Posterior vena cava (tissue), 2 donors: ENCODE data around the gene NLRP8. TPM values are rescaled to one million over a fixed set of nuclear protein-coding genes. Genes with fewer than 3 reads are reported as not detected.
A peak's percentile ranks its signal among the peaks of the same experiment; 100 is the strongest.
"Not testable (repeated sequence)": the region's sequence is repeated elsewhere in the genome, so short reads cannot be mapped to it uniquely, and the experiment has no call there.

Experiments used
- DNase-seq: peaks from one replicate; pipeline ENCODE4 v3.0.0-alpha.2; 2020; ENCODE audit warnings: low spot score
- intact Hi-C, 2 donors: fragments of 100-400 bp; cut with DNase I; formaldehyde crosslinking; loops; one replicate each; pipeline versions ENCODE4 v1.14.1 to v1.14.2; 2022 to 2023
- total RNA-seq, 2 donors: library from RNA; stranded (reverse); fragmentation: NEBNext Ultra II Directional; extraction: Animal tissue kit (Norgen Biotek cat#: 25700); gene quantifications; one replicate each; pipeline ENCODE4 v1.2.1, GENCODE V29; 2021
- donor health status: DM: yes; HTN: yes; CAD: no.
- donor health status: DM: yes; HTN: yes; CAD: no.

The NLRP8 gene
- total RNA-seq, 2 donors from 2014 or later = not detected

DNA sequence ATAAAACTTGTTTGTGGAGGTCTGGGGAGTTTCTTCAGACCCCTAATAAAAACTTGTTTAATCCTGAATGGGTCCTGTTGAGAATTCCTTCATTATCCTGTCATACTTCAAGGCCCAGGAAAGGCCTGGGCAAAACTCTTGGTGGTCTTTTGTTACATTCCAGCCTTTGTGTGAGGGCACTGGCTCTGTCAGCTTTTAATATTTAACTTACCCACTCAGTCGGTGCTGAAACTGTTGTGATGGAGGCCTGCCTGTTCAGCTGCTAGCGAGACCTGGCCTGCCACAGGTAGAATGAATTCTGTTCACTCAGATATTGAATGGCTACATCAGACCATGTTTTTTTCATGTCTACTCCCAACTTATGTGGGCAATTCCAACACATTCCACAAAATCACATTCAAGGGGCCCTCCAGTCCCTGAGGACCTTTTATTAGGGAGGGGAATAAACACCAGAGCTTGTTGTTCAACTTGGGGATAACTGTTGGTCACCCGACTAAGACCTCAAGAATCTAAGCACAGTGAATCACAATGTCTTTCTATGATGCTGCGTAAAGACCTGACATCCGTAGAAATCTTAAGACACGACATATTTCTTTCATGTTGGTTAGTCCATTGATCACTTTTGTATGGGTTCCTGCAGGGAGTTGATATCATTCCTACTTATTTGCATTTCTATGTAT lies 12.5 kb downstream of the NLRP8 start:
- no peak for DNase-seq
- intact Hi-C loops = no loop called here

DNA sequence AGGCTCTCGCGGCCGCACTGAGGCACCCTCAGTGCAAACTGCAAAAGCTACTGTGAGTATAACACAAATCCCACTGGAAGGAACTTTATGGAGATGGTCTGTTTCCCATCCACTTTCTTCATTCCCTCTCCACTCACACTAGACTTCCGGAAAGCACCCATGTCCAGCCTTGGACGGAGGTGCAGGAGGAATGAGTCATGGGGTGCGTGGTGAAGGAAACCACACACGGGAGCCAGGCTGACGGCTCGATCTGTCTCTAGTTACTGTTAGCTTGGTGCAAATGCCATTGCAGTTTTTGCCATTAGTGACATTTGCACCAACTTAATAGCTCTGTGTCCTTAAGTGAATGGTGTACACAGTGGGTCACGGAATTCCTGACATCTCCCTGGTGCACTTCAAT lies 14.6 kb downstream of the NLRP8 start:
- no peak for DNase-seq
- intact Hi-C loops = no loop called here

DNA sequence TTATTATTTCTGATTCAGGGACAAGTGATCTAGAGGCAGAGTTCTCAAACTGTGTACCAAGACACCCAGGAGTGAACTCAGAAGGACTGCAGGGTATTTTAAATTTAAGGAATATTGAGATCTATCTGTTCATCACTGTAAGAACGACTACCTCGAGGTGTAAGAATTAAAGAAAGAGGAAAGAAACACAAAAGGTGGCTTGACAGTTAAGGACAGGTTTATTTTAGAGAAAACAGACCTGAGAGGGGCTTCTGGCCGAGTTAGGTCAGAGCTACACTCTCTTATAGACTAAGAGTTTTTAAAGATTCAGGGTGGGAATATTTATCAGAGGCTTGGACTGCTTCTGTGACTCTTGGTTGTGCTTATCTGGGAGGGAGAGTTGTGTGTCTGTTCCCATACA lies 26.4 kb downstream of the NLRP8 start:
- intact Hi-C loops = no loop called here
- DNase-seq = no peak

DNA sequence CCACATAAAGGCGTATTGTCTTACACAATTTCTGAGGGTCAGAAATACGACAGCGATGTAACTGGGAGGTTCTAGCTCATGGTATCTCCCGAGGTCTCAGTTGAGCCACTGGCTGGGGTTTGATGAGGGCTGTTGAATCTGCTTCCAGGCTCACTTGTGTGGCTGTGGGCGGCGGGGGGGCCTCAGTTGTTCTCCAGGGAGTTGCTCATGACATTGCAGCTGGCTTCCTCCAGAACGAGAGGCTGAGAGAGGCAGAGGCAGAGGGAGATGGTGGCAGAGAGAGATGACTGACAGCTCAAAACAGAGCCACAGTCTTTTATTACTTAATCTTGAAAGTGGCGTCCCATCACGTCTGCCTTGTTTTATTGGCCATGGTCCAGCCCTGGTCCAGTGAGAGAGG lies 32.8 kb downstream of the NLRP8 start:
- intact Hi-C loops = no loop called here
- no peak for DNase-seq

DNA sequence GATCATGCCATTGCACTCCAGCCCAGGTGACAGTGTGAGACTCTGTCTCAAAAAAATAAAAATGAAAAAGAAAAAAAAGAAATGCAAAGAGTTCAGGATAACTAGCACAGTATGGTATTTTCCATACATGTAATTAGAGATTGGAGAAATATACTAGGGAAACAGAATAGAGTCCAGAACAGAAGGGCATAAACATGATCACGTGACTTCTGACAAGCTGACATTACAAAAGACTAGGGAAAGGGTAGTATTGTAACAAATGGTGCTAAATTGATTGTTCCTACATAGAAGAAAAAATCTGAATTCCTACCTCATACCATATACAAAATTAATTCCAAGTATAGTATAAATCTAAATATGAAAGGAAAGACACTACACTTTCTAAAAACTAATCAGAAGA lies 37.6 kb downstream of the NLRP8 start:
- intact Hi-C loops = no loop called here
- DNase-seq = no peak

DNA sequence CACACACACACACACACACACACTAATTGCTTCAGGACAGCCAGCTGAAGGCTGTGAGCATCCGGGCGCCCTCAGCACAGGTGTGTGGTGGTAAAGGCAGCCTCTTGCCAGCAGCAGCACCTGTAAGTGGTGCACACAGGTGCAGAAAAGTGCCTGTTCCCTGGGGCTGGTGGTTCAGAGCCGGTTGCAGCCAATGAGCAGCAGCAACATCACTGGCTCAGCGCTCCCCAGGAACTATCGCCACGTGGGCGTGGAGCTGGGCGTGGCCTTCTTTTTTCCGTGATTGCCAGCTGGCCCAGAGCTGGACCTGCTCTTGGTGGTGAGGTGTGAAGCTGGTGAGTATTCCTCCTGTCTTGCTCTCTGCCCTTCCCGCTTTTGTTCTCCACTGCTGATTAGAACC lies 38.9 kb downstream of the NLRP8 start, which contains the start of gene NLRP5:
TSS of gene NLRP5 (plus strand) at position 289 of the 400 bp plus-strand sequence.
- intact Hi-C loops = no loop called here
- no peak for DNase-seq

DNA sequence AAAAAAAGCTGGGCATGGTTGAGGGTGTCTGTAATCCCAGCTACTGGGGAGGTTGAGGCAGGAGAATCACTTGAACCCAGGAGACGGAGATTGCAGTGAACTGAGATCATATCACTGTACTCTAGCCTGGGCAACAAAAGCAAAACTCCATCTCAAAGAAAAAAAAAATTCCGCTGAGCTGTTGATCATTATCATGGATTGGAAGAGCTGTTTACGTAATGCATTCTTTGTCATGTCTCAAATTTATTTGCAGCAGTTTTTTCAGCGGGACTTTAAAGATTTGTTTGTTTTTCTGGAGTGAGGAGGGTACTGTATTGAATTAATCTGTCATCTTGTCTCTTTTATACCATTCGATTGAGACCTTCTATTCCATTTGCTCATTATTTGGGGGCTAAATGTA lies 43.2 kb downstream of the NLRP8 start:
- intact Hi-C loops = no loop called here
- DNase-seq = no peak

DNA sequence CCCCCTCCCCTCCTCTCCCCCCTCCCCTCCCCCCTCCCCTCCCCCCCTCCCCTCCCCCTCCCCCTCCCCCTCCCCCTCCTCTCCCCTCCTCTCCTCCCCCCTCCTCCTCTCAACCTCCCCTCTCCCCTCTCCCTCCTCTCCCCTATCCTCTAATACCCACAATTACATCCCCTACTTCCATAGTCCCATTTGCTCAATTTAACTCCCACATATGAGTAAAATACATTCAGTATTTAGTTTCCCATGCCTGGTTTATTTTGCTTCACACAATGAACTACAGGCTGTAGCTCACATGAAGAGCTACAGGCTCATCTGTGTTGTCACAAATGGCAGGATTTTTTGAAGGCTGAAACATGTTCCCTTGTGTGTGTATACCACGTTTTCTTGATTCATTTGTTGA lies 45.9 kb downstream of the NLRP8 start:
- intact Hi-C loops = no loop called here

DNA sequence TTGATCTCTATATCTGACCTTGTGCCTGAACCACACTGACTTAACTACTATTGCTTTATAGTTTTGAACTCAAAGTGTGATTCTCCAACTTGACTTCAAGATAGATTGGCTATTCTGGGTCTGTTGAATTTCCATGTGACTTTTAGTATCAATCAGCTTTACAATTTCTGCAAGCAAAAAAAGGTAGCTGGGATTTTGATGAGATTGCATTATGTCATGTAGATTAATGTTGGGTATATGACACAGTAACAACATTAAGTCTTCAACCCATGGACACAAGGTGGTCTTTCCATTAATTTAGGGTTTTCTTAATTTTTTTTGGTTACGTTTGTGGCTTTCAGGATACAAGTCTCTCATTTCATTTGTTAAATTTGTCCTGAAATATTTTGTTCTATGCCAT lies 67.1 kb downstream of the NLRP8 start:
- intact Hi-C loops = no loop called here
- no peak for DNase-seq

More for the DNA sequence above, 45.9 kb downstream of the NLRP8 start:
- no peak for DNase-seq

DNA sequence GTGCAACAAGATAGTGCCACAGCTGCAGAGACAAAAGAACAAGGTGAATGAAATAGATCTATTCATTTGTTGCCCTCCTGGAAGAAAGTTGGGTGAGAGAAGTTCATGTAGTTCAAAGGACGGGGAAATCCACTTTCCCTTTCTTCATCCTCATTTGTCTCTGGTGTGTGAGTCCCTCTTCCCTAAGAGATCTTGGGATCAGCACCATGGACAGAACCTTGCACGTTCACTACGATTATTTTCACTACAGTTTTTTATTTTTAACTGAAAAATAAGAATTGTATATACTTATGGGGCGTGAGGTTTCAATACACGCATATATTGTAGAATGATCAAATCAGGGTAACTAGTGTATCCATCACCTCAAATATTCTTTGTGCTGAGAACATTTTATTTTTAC lies 68.1 kb downstream of the NLRP8 start:
- intact Hi-C loops = no loop called here

DNA sequence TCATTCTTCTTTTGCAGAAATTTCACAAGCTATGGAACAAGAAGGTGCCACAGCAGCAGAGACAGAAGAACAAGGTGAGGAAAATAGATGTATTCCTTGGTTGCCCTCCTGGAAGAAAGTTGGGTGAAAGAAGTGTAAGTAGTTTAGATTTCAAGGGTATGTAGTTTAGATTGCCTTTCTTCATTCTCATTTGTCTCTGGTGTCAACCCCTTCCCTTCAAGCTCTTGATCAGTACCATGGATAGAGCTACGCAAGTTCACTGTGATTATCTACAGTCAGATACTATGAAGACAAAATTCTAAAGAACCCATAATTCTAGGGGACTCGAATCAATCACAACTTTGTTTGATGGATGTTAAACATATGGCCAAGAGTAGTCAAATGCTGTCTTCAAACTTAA lies 71.7 kb downstream of the NLRP8 start:
- intact Hi-C loops, DNase-seq: not testable (repeated sequence)

More for the DNA sequence above, 68.1 kb downstream of the NLRP8 start:
- DNase-seq = no peak

DNA sequence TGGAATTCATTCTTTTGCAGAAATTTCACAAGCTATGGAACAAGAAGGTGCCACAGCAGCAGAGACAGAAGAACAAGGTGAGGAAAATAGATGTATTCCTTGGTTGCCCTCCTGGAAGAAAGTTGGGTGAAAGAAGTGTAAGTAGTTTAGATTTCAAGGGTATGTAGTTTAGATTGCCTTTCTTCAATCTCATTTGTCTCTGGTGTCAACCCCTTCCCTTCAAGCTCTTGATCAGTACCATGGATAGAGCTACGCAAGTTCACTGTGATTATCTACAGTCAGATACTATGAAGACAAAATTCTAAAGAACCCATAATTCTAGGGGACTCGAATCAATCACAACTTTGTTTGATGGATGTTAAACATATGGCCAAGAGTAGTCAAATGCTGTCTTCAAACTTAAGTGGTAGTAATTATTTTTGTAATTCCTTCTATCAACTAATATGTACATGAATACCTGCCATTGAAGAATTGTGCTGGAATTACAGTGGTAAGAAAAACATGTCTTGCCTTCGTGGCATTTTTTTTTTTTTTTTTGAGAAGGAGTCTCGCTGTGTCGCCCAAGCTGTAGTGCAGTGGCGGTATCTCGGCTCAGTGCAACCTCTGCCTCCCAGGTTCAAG lies 72.8 kb downstream of the NLRP8 start:
- intact Hi-C loops, DNase-seq: not testable (repeated sequence)

DNA sequence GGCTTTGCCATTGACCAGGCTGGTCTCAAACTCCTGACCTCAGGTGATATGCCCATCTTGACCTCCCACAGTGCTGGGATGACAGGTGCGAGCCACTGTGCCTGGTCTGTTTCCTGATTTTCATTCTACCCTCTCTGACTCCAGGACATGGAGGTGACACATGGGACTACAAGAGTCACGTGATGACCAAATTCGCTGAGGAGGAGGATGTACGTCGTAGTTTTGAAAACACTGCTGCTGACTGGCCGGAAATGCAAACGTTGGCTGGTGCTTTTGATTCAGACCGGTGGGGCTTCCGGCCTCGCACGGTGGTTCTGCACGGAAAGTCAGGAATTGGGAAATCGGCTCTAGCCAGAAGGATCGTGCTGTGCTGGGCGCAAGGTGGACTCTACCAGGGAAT lies 79.1 kb downstream of the NLRP8 start:
- DNase-seq = peak; percentile 40
- intact Hi-C loops = no loop called here

Other genes with a start within 250 kb of the NLRP8 start
- gene NLRP9, start 209.4 kb upstream of the NLRP8 start, total RNA-seq = not detected
- not detected for gene RFPL4A, start 188.7 kb upstream of the NLRP8 start, total RNA-seq
- not detected for gene RFPL4AL1, start 178.7 kb upstream of the NLRP8 start, total RNA-seq
- not detected for gene NLRP11, start 115.8 kb upstream of the NLRP8 start, total RNA-seq
- gene NLRP4, start 111.3 kb upstream of the NLRP8 start, total RNA-seq = not detected
- gene NLRP13, start 15.5 kb upstream of the NLRP8 start, total RNA-seq = not detected
- gene NLRP5, start 38.9 kb downstream of the NLRP8 start, total RNA-seq = not detected
- 10 to 100 TPM; 19.0 to 24.7 TPM for gene ZNF787, start 173.5 kb downstream of the NLRP8 start, total RNA-seq
- 10 to 100 TPM; 17.8 to 23.8 TPM for gene ZNF444, start 193.5 kb downstream of the NLRP8 start, total RNA-seq
- gene GALP, start 228.2 kb downstream of the NLRP8 start, total RNA-seq = not detected
- not detected for gene ZSCAN5B, start 250.0 kb downstream of the NLRP8 start, total RNA-seq